ENCODE results near the gene UBE2S.

Gene UBE2S

DNA sequence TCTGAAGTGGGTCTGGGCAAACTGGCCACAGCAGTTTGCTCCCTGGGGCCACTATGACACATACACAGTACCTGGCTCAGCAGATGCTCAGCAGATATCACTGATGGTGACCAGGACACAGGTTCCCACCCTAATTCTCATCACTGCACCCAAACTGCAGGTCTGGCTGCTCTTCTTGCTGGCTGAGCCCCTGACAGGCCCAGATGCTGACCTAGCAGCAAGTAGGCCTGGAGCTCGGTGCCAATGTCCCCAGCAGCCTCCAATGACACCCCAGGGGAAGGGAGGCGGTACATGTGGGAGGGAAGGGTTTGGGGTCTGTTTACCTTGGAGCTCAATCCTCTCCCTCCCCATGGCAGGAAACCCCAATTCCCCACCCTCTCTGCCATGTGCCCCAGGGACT is 5.1 kb downstream of the UBE2S start:
- no peak for TF ChIP-seq NFIC (IDR thresholded peaks at IDR 0.05)
- TF ChIP-seq TCF12 (IDR thresholded peaks at IDR 0.05; ENCODE audit: low read depth): no peak
- TF ChIP-seq RAD21 (IDR thresholded peaks at IDR 0.05; ENCODE audit: low read depth): no peak
- no peak for TF ChIP-seq EP300 (IDR thresholded peaks at IDR 0.05; ENCODE audit: borderline replicate concordance)
- TF ChIP-seq ZBTB7A (IDR thresholded peaks at IDR 0.05; ENCODE audit: low read depth): no peak
- no peak for TF ChIP-seq YY1 (IDR thresholded peaks at IDR 0.05; ENCODE audit: low read depth)
- no peak for TF ChIP-seq CEBPB (IDR thresholded peaks at IDR 0.05)
- TF ChIP-seq TEAD4 (IDR thresholded peaks at IDR 0.05): no peak
- TF ChIP-seq, protein P1, sequence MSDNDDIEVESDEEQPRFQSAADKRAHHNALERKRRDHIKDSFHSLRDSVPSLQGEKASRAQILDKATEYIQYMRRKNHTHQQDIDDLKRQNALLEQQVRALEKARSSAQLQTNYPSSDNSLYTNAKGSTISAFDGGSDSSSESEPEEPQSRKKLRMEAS (IDR thresholded peaks at IDR 0.05): no peak
- no peak for TF ChIP-seq CREB1 (IDR thresholded peaks at IDR 0.05; ENCODE audit: low read depth)
- TF ChIP-seq FOXM1 (IDR thresholded peaks at IDR 0.05; ENCODE audit: borderline replicate concordance, low read depth): no peak
- TF ChIP-seq TAF1 (IDR thresholded peaks at IDR 0.05; ENCODE audit: low read depth): no peak
- TF ChIP-seq, protein P2, sequence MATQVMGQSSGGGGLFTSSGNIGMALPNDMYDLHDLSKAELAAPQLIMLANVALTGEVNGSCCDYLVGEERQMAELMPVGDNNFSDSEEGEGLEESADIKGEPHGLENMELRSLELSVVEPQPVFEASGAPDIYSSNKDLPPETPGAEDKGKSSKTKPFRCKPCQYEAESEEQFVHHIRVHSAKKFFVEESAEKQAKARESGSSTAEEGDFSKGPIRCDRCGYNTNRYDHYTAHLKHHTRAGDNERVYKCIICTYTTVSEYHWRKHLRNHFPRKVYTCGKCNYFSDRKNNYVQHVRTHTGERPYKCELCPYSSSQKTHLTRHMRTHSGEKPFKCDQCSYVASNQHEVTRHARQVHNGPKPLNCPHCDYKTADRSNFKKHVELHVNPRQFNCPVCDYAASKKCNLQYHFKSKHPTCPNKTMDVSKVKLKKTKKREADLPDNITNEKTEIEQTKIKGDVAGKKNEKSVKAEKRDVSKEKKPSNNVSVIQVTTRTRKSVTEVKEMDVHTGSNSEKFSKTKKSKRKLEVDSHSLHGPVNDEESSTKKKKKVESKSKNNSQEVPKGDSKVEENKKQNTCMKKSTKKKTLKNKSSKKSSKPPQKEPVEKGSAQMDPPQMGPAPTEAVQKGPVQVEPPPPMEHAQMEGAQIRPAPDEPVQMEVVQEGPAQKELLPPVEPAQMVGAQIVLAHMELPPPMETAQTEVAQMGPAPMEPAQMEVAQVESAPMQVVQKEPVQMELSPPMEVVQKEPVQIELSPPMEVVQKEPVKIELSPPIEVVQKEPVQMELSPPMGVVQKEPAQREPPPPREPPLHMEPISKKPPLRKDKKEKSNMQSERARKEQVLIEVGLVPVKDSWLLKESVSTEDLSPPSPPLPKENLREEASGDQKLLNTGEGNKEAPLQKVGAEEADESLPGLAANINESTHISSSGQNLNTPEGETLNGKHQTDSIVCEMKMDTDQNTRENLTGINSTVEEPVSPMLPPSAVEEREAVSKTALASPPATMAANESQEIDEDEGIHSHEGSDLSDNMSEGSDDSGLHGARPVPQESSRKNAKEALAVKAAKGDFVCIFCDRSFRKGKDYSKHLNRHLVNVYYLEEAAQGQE (IDR thresholded peaks at IDR 0.05; ENCODE audit: low read depth): no peak
- no peak for TF ChIP-seq EGR1 (IDR thresholded peaks at IDR 0.05)

DNA sequence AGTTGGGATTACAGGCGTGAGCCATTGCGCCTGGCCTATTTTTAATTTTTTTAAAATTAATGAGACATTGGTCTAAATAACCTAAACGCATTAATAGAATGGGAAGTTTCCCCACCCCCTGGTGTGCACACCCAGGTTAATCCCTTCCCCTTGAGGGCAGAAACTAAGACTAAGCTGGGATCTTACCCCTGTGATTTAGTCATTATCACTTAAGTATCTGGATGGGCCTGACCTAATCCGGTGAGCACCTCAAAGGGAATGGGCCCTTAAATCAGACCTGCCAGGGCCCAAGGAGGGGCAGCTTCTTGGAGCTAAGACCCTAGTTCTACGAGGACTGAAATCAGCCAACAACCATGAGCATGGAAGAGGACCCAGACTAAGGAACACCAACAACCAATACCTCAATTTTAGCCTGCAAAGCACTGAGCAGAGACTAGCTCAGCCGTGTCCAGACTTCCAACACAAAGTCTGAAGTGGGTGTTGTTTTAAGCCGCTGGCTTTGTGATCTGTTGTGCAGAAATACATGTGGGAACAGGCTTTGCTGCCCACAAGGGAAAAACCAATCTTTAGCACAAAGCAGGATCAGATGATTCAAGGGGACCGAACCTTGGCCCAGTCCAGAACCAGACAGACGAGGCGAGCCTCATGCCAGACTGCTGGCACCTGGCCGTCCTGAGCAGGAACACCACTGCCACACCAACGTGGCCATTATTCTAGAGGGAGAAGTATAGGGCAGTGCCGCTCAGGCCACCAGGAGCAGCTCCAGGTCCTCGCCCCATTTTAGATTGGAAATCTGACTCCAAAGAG is 7.1 kb downstream of the UBE2S start:
- TF ChIP-seq FOXM1 (IDR thresholded peaks at IDR 0.05; ENCODE audit: borderline replicate concordance, low read depth): no peak
- no peak for TF ChIP-seq TEAD4 (IDR thresholded peaks at IDR 0.05)
- TF ChIP-seq RAD21 (IDR thresholded peaks at IDR 0.05; ENCODE audit: low read depth): no peak
- no peak for TF ChIP-seq USF1 (IDR thresholded peaks at IDR 0.05)
- TF ChIP-seq, protein P1 (IDR thresholded peaks at IDR 0.05): no peak
- TF ChIP-seq, protein P2 (IDR thresholded peaks at IDR 0.05; ENCODE audit: low read depth): no peak
- no peak for TF ChIP-seq TCF12 (IDR thresholded peaks at IDR 0.05; ENCODE audit: low read depth)
- TF ChIP-seq CEBPB (IDR thresholded peaks at IDR 0.05): no peak
- TF ChIP-seq NFIC (IDR thresholded peaks at IDR 0.05): no peak
- TF ChIP-seq ZBTB7A (IDR thresholded peaks at IDR 0.05; ENCODE audit: low read depth): no peak
- TF ChIP-seq EP300 (IDR thresholded peaks at IDR 0.05; ENCODE audit: borderline replicate concordance): no peak
- no peak for TF ChIP-seq TAF1 (IDR thresholded peaks at IDR 0.05; ENCODE audit: low read depth)
- no peak for TF ChIP-seq EGR1 (IDR thresholded peaks at IDR 0.05)
- TF ChIP-seq CREB1 (IDR thresholded peaks at IDR 0.05; ENCODE audit: low read depth): no peak
- TF ChIP-seq YY1 (IDR thresholded peaks at IDR 0.05; ENCODE audit: low read depth): no peak

GRCh38 chr19:55398200-55398925 is 9.2 kb downstream of the UBE2S start:
- TF ChIP-seq EP300 (IDR thresholded peaks at IDR 0.05; ENCODE audit: borderline replicate concordance): no peak
- TF ChIP-seq CEBPB (IDR thresholded peaks at IDR 0.05): no peak
- no peak for TF ChIP-seq NFIC (IDR thresholded peaks at IDR 0.05)
- TF ChIP-seq TCF12 (IDR thresholded peaks at IDR 0.05; ENCODE audit: low read depth): no peak
- TF ChIP-seq, protein P1 (IDR thresholded peaks at IDR 0.05): no peak
- no peak for TF ChIP-seq EGR1 (IDR thresholded peaks at IDR 0.05)
- TF ChIP-seq TEAD4 (IDR thresholded peaks at IDR 0.05): no peak
- TF ChIP-seq, protein P2 (IDR thresholded peaks at IDR 0.05; ENCODE audit: low read depth): no peak
- TF ChIP-seq RAD21 (IDR thresholded peaks at IDR 0.05; ENCODE audit: low read depth): no peak
- TF ChIP-seq FOXM1 (IDR thresholded peaks at IDR 0.05; ENCODE audit: borderline replicate concordance, low read depth): no peak
- no peak for TF ChIP-seq USF1 (IDR thresholded peaks at IDR 0.05)

Data from Ishikawa (cell line).